Measurements from ENCODE around the gene EIF2AK2. TPM values are rescaled to one million over a fixed set of nuclear protein-coding genes. Genes with fewer than 3 reads are reported as not detected.

The EIF2AK2 gene
- total RNA-seq, 1 donor from 2014 or later = 23.8 TPM

DNA sequence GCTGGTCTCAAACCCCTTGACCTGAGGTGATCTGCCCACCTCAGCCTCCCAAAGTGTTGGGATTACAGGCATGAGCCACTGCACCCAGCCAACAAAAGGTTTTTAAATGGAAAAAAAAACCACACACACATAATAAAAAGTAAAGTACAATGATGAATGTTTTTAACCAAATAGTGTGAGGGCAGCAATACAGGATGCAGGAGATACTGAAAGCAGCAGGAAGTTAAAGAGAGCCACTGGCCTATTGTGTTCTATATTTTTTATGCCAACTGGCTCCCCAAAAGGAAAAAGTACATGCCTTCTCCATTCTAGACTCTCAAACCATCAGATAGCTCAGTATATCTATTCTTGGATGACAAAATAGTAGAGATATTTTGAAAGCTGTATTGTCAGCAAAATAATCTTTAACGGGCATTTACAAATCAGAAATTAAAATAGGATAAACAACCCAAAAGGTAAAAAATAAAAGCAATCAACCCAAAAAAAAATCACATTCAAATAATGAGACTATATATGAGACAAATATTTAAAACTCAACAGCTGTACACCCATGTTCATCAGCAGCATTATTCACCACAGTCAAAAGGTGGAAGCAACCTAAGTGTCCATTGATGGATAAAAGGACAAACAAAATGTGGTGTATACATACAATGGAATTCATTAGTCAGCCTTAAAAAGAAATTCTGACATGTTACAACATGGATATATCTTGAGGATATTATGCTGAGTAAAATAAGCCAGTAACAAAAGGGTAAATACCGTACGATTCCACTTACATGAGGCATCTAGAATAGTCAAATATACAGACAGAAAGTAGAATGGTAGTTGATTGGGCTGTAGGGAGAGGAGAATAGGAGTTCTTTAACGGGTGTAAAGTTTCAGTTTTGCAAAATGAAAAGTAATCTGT lies 46.2 kb downstream of the EIF2AK2 start:
- intact Hi-C loops (cut with micrococcal nuclease) = no loop called here
- H3K36me3 ChIP-seq = peaks cover 84% of the 10 kb centered on the region

DNA sequence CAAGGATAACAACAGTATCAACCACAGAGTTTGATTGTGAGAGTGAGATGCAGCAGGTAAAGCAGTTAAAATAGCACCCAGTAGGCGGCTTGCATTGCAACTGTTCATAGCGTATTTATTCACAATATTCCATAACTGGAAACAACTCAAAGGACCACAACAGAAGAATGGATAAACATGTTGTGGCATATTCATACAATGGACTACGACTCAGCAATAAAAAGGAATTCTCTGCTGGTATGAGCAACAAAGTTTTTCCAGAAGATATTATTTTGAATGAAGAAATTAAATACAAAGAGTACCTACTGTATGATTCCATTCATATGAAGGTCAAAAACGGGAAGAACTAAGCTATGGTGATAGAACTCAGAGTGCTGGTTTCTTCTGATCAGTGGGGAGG lies 47.3 kb downstream of the EIF2AK2 start:
- intact Hi-C loops (cut with micrococcal nuclease) = no loop called here
- Histone ChIP-seq H3K36me3 (peaks cover 87% of the 10 kb centered on the region), H3K27ac (replicated peaks) (no peak overlapping the region), H3K4me1 (no peaks in the 10 kb centered on the region), H3K27me3 (ENCODE audit: low read depth) (no peaks in the 10 kb centered on the region), H3K9me3 (replicated peaks) (no peaks in the 10 kb centered on the region), H3K4me3 (no peak overlapping the region)
- TF ChIP-seq, protein P1, sequence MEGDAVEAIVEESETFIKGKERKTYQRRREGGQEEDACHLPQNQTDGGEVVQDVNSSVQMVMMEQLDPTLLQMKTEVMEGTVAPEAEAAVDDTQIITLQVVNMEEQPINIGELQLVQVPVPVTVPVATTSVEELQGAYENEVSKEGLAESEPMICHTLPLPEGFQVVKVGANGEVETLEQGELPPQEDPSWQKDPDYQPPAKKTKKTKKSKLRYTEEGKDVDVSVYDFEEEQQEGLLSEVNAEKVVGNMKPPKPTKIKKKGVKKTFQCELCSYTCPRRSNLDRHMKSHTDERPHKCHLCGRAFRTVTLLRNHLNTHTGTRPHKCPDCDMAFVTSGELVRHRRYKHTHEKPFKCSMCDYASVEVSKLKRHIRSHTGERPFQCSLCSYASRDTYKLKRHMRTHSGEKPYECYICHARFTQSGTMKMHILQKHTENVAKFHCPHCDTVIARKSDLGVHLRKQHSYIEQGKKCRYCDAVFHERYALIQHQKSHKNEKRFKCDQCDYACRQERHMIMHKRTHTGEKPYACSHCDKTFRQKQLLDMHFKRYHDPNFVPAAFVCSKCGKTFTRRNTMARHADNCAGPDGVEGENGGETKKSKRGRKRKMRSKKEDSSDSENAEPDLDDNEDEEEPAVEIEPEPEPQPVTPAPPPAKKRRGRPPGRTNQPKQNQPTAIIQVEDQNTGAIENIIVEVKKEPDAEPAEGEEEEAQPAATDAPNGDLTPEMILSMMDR (IDR thresholded peaks at IDR 0.05; ENCODE audit: borderline replicate concordance) = no peak
- DNase-seq = no peak

More for the DNA sequence above, 46.2 kb downstream of the EIF2AK2 start:
- no peaks in the 10 kb centered on the region for H3K4me1 ChIP-seq
- no peaks in the 10 kb centered on the region for H3K27me3 ChIP-seq (ENCODE audit: low read depth)
- no peak overlapping the region for H3K27ac ChIP-seq (replicated peaks)
- no peak overlapping the region for H3K4me3 ChIP-seq
- TF ChIP-seq, protein P1 (IDR thresholded peaks at IDR 0.05; ENCODE audit: borderline replicate concordance) = no peak
- no peak for DNase-seq
- H3K9me3 ChIP-seq (replicated peaks) = no peaks in the 10 kb centered on the region

DNA sequence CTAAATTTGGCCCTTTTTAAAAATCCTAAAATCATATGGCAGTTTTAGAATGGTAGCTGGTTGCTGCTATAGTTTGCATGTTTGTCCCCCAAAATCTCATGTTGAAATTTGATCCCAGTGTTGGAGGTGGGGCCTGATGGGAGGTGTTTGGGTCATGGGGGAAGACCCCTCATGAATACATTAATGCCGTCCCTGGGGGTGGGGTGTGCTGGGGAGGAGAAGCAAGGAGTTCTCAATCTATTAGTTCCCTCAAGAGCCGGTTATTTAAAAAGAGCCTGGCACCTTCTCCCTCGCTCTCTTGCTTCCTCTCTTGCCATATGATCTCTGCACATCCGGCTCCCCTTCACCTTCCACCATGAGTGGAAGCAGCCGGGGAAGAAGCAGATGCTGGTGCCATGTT lies 51.6 kb downstream of the EIF2AK2 start:
- H3K4me1 ChIP-seq = no peaks in the 10 kb centered on the region
- peaks cover 85% of the 10 kb centered on the region for H3K36me3 ChIP-seq
- no peaks in the 10 kb centered on the region for H3K9me3 ChIP-seq (replicated peaks)
- H3K27me3 ChIP-seq (ENCODE audit: low read depth) = no peaks in the 10 kb centered on the region
- DNase-seq = no peak
- no peak overlapping the region for H3K4me3 ChIP-seq
- no peak overlapping the region for H3K27ac ChIP-seq (replicated peaks)
- TF ChIP-seq, protein P1 (IDR thresholded peaks at IDR 0.05; ENCODE audit: borderline replicate concordance) = no peak
- intact Hi-C loops (cut with micrococcal nuclease) = no loop called here

DNA sequence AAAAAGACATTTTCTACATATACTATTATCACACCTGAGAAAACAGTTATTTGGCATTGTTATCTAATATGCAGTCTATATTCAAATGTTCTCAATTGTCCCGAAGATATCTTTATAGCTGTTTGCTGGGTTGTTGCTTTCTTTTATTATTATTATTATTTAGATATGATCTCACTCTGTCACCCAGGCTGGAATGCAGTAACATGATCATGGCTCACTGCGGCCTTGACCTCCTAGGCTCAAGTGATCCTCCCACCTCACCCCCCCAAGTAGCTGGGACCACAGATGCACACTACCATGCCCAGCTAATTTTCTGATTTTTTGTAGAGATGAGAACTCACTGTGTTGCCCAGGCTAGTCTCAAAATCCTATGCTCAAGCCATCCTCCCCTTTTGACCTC lies 52.6 kb downstream of the EIF2AK2 start:
- no peak for DNase-seq
- Histone ChIP-seq H3K27me3 (ENCODE audit: low read depth) (no peaks in the 10 kb centered on the region), H3K4me1 (no peaks in the 10 kb centered on the region), H3K9me3 (replicated peaks) (no peaks in the 10 kb centered on the region), H3K4me3 (no peak overlapping the region), H3K36me3 (peaks cover 77% of the 10 kb centered on the region), H3K27ac (replicated peaks) (no peak overlapping the region)
- TF ChIP-seq, protein P1 (IDR thresholded peaks at IDR 0.05; ENCODE audit: borderline replicate concordance) = no peak
- intact Hi-C loops (cut with micrococcal nuclease) = no loop called here

DNA sequence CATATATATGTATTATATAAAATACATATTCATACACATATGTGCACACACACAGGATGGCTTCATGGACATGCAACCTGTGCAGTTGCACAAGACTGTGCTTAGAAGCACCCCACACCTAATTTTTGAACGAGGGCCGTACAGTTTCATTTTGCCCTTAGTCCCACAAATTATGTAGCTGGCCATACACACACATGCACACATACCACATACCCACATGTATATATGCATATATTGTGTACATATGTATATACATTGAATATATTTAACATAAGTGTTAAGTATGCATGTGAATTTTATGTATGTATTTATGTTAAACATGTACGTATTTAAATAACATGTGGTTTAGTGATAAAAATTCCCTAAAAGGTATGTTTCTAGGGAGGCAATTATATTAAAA lies 54.2 kb downstream of the EIF2AK2 start:
- TF ChIP-seq, protein P1 (IDR thresholded peaks at IDR 0.05; ENCODE audit: borderline replicate concordance) = no peak
- Histone ChIP-seq H3K27me3 (ENCODE audit: low read depth) (no peaks in the 10 kb centered on the region), H3K36me3 (peaks cover 71% of the 10 kb centered on the region), H3K4me1 (no peaks in the 10 kb centered on the region), H3K9me3 (replicated peaks) (no peaks in the 10 kb centered on the region), H3K27ac (replicated peaks) (no peak overlapping the region), H3K4me3 (no peak overlapping the region)
- DNase-seq = no peak
- intact Hi-C loops (cut with micrococcal nuclease) = no loop called here
